GM18505 (cell line): ENCODE measurements around the gene ECEL1.

ENCODE experiments used
- ATAC-seq: cut with Tn5 transposase; IDR thresholded peaks from one replicate; pipeline ENCODE4 v1.9.1; 2021; ENCODE audit not compliant: unreplicated experiment
- POLR2A ChIP-seq: IDR thresholded peaks from 4 replicates; pipeline ENCODE4 v1.6.1; 2011; ENCODE audit warnings: borderline replicate concordance; ENCODE audit not compliant: insufficient read depth, insufficient read length; ENCODE audit errors: extremely low read depth

ECEL1 gene

GRCh38 chr2:232477751-232478510, 9.7 kb downstream of the ECEL1 start:
- no peak for ATAC-seq
- no peak for TF ChIP-seq POLR2A

GRCh38 chr2:232476791-232477190, 10.8 kb downstream of the ECEL1 start:
- no peak for TF ChIP-seq POLR2A
- no peak for ATAC-seq

- ATAC-seq = no peak
These were observed 11.6 kb downstream of the ECEL1 start for GRCh38 chr2:232476045-232476444.

GRCh38 chr2:232473467-232473890, 14.2 kb downstream of the ECEL1 start:
- no peak for TF ChIP-seq POLR2A

More at GRCh38 chr2:232476045-232476444, 11.6 kb downstream of the ECEL1 start:
- TF ChIP-seq POLR2A = no peak

GRCh38 chr2:232466221-232466620, 21.4 kb downstream of the ECEL1 start:
- TF ChIP-seq POLR2A = no peak
- no peak for ATAC-seq

More at GRCh38 chr2:232473467-232473890, 14.2 kb downstream of the ECEL1 start:
- ATAC-seq = no peak

GRCh38 chr2:232465061-232465460, 22.6 kb downstream of the ECEL1 start:
- no peak for ATAC-seq
- no peak for TF ChIP-seq POLR2A

GRCh38 chr2:232464544-232464885, 23.1 kb downstream of the ECEL1 start:
- no peak for TF ChIP-seq POLR2A
- ATAC-seq = no peak

- ATAC-seq = no peak
These were observed 23.7 kb downstream of the ECEL1 start for GRCh38 chr2:232463701-232464543.

GRCh38 chr2:232460171-232460570, 27.5 kb downstream of the ECEL1 start:
- no peak for TF ChIP-seq POLR2A
- no peak for ATAC-seq

More at GRCh38 chr2:232463701-232464543, 23.7 kb downstream of the ECEL1 start:
- TF ChIP-seq POLR2A = no peak

- ATAC-seq = no peak
- no peak for TF ChIP-seq POLR2A
These were observed 28.1 kb downstream of the ECEL1 start for GRCh38 chr2:232459419-232460035.

- no peak for ATAC-seq
- TF ChIP-seq POLR2A = no peak
These were observed 28.8 kb downstream of the ECEL1 start for GRCh38 chr2:232458661-232459418.

GRCh38 chr2:232458051-232458660, 29.5 kb downstream of the ECEL1 start:
- ATAC-seq = no peak
- no peak for TF ChIP-seq POLR2A
